DOHH2 (cell line): Measurements from ENCODE around the gene ECT2.

ENCODE experiments used
- H3F3A ChIP-seq: fragments of 200-600 bp; sonication (generic), shearing (Covaris generic); 2 replicates; pipeline ENCODE4 v1.6.0; 2016; ENCODE audit warnings: antibody characterized with exemption, mild to moderate bottlenecking; ENCODE audit not compliant: control insufficient read depth, insufficient read depth
- H3K27ac ChIP-seq: fragments of 200-600 bp; sonication (generic); 2 replicates; pipeline ENCODE4 v1.5.1; 2014; ENCODE audit warnings: low read depth, mild to moderate bottlenecking, low read length, moderate library complexity
- H3K27me3 ChIP-seq: fragments of 200-600 bp; sonication (generic); 2 replicates; pipeline ENCODE4 v1.6.1; 2014; ENCODE audit warnings: mild to moderate bottlenecking, low read length, mixed read lengths; ENCODE audit not compliant: control insufficient read depth
- H3K36me3 ChIP-seq: fragments of 200-600 bp; sonication (generic); 2 replicates; pipeline ENCODE4 v1.6.1; 2014; ENCODE audit warnings: mild to moderate bottlenecking, low read length, moderate library complexity, mixed read lengths; ENCODE audit not compliant: control insufficient read depth
- H3K4me1 ChIP-seq: fragments of 200-600 bp; sonication (generic); 2 replicates; pipeline ENCODE4 v1.6.1; 2014; ENCODE audit warnings: mild to moderate bottlenecking, low read length, mixed read lengths; ENCODE audit not compliant: control insufficient read depth
- H3K4me2 ChIP-seq: fragments of 200-600 bp; sonication (generic); 2 replicates; pipeline ENCODE4 v1.6.0; 2014; ENCODE audit warnings: mild to moderate bottlenecking, low read length, moderate library complexity
- H3K4me3 ChIP-seq: fragments of 200-600 bp; sonication (generic); 2 replicates; pipeline ENCODE4 v1.5.1; 2014; ENCODE audit warnings: mild to moderate bottlenecking, low read length, mixed read lengths
- H3K79me2 ChIP-seq: fragments of 200-600 bp; sonication (generic); 2 replicates; pipeline ENCODE4 v1.6.1; 2014; ENCODE audit warnings: mild to moderate bottlenecking, low read length, mixed read lengths; ENCODE audit not compliant: control insufficient read depth
- H3K9me2 ChIP-seq: fragments of 200-600 bp; sonication (generic); replicated peaks from 2 replicates; pipeline ENCODE4 v1.6.1; 2014; ENCODE audit warnings: mild to moderate bottlenecking, low read length, mixed read lengths; ENCODE audit not compliant: control insufficient read depth
- H3K9me3 ChIP-seq: fragments of 200-600 bp; sonication (generic); 2 replicates; pipeline ENCODE4 v1.6.1; 2014; ENCODE audit warnings: antibody characterized with exemption, low read length, mixed read lengths; ENCODE audit not compliant: control insufficient read depth, insufficient read depth
- H4K20me1 ChIP-seq: fragments of 200-600 bp; sonication (generic); 2 replicates; pipeline ENCODE4 v1.6.0; 2014; ENCODE audit warnings: low read depth, mild to moderate bottlenecking, antibody characterized with exemption, low read length, moderate library complexity; ENCODE audit not compliant: control insufficient read depth, insufficient read depth
- CTCF ChIP-seq: fragments of 200-600 bp; sonication (generic); IDR thresholded peaks from one replicate; pipeline ENCODE4 v1.5.1; 2014; ENCODE audit warnings: antibody characterized with exemption, mild to moderate bottlenecking, low read depth, low read length; ENCODE audit not compliant: poor library complexity, severe bottlenecking
- EZH2phosphoT487 ChIP-seq: fragments of 200-600 bp; sonication (generic); IDR thresholded peaks from 2 replicates; pipeline ENCODE4 v1.6.1; 2017; ENCODE audit warnings: borderline replicate concordance, mild to moderate bottlenecking, antibody characterized with exemption, low read length, moderate library complexity, mixed read lengths

ECT2 gene

GRCh38 chr3:172839679-172840078 is 89.2 kb downstream of the ECT2 start:
- no peaks in the 10 kb centered on the region for H4K20me1 ChIP-seq
- H3K4me3 ChIP-seq, result no peak overlapping the region
- H3K4me2 ChIP-seq, result no peak overlapping the region
- H3K27me3 ChIP-seq, result no peaks in the 10 kb centered on the region
- no peak for TF ChIP-seq EZH2phosphoT487
- no peak for TF ChIP-seq CTCF
- H3F3A ChIP-seq, result 0 out of 2 replicates have a peak, but pooled peaks cover 5% of the 10 kb centered on the region
- H3K27ac ChIP-seq, result no peak overlapping the region
- H3K36me3 ChIP-seq, result no peaks in the 10 kb centered on the region
- no peaks in the 10 kb centered on the region for H3K79me2 ChIP-seq
- H3K4me1 ChIP-seq, result no peaks in the 10 kb centered on the region
- H3K9me3 ChIP-seq, result no peaks in the 10 kb centered on the region
- no peaks in the 10 kb centered on the region for H3K9me2 ChIP-seq

- no peak for TF ChIP-seq CTCF
- TF ChIP-seq EZH2phosphoT487, result no peak
- H3K27ac ChIP-seq, result no peak overlapping the region
- H4K20me1 ChIP-seq, result no peaks in the 10 kb centered on the region
- H3K9me2 ChIP-seq, result no peaks in the 10 kb centered on the region
- no peaks in the 10 kb centered on the region for H3K36me3 ChIP-seq
- H3K9me3 ChIP-seq, result no peaks in the 10 kb centered on the region
- 0 out of 2 replicates have a peak, but pooled peaks cover 5% of the 10 kb centered on the region for H3F3A ChIP-seq
- no peak overlapping the region for H3K4me2 ChIP-seq
- H3K4me1 ChIP-seq, result no peaks in the 10 kb centered on the region
- no peaks in the 10 kb centered on the region for H3K79me2 ChIP-seq
- no peaks in the 10 kb centered on the region for H3K27me3 ChIP-seq
- no peak overlapping the region for H3K4me3 ChIP-seq
Measured at GRCh38 chr3:172840463-172840862, 89.9 kb downstream of the ECT2 start.

DNA sequence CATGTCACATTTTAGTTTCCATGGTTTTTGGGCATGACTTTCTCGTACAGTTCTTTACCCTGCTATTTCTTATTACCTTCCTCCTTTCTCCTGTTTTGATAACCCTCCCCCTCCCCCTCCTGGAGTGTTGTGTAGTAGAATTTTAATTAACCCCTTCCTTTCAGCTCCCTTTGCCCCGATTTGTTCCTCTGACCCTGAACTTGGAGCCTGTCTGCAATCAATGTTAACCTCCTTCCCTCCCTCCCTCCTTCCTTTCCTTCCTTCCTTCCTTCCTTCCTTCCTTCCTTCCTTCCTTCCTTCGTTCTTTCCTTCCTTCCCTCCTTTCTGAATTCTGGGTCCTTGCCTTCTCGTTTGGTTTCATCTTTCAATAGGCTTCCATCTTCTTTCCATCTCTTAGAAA is 90.4 kb downstream of the ECT2 start:
- no peak overlapping the region for H3K27ac ChIP-seq
- TF ChIP-seq EZH2phosphoT487 (no peak), CTCF (no peak)
- H3K79me2 ChIP-seq, result no peaks in the 10 kb centered on the region

DNA sequence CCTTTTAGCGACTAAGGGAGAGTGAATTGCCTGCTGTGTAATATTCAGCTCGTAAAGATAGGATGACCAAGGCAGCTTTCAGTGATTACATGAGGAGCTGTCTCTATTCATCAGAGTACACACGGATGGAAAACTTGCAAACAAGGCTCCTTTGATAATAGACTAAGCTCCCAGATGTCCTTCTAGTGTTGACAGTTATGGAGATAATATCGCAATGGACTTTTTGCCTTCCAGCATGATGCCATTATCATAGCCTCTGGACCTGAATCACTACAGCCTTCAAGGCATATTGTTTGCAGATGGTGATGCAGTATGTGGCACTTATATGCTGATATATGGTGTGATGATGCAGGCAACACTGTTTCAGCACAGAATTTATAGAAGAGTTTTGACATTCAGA is 93.9 kb downstream of the ECT2 start:
- no peak for TF ChIP-seq EZH2phosphoT487
- no peak for TF ChIP-seq CTCF
- H3K27ac ChIP-seq, result no peak overlapping the region
- no peak overlapping the region for H3K4me2 ChIP-seq

More for the DNA sequence above, 90.4 kb downstream of the ECT2 start:
- Histone ChIP-seq H3K9me2 (no peaks in the 10 kb centered on the region), H3K4me2 (no peak overlapping the region), H3K4me3 (no peak overlapping the region), H4K20me1 (no peaks in the 10 kb centered on the region), H3K4me1 (no peaks in the 10 kb centered on the region), H3K9me3 (no peaks in the 10 kb centered on the region), H3K27me3 (no peaks in the 10 kb centered on the region), H3F3A (0 out of 2 replicates have a peak, but pooled peaks cover 3% of the 10 kb centered on the region), H3K36me3 (no peaks in the 10 kb centered on the region)

More for the DNA sequence above, 93.9 kb downstream of the ECT2 start:
- Histone ChIP-seq H3K4me3 (no peak overlapping the region), H4K20me1 (no peaks in the 10 kb centered on the region), H3K4me1 (no peaks in the 10 kb centered on the region), H3F3A (no peaks in the 10 kb centered on the region), H3K79me2 (no peaks in the 10 kb centered on the region), H3K9me2 (no peaks in the 10 kb centered on the region), H3K9me3 (no peaks in the 10 kb centered on the region), H3K36me3 (no peaks in the 10 kb centered on the region), H3K27me3 (no peaks in the 10 kb centered on the region)
